Keratinocyte (primary cell): ENCODE results near the gene SACS.

Source experiments
- EZH2 ChIP-seq: IDR thresholded peaks from one replicate; pipeline ENCODE4 v1.6.1; 2012; ENCODE audit warnings: inconsistent platforms, mild to moderate bottlenecking, low read length, moderate library complexity
- TF ChIP-seq, protein P1 (sequence below), 3 experiments: IDR thresholded peaks in 1 of 3; conservative IDR thresholded peaks in 1 of 3; optimal IDR thresholded peaks in 1 of 3; 2 replicates in 2 of 3; 3 replicates in 1 of 3; pipeline versions ENCODE3 to v1.5.1; 2011; ENCODE audit warnings: low read length in 3 of 3, mild to moderate bottlenecking in 3 of 3, moderate library complexity in 2 of 3, control low read depth in 1 of 3, inconsistent platforms in 1 of 3; ENCODE audit not compliant: insufficient read depth in 2 of 3; ENCODE audit errors: extremely low read depth in 1 of 3

DNA sequence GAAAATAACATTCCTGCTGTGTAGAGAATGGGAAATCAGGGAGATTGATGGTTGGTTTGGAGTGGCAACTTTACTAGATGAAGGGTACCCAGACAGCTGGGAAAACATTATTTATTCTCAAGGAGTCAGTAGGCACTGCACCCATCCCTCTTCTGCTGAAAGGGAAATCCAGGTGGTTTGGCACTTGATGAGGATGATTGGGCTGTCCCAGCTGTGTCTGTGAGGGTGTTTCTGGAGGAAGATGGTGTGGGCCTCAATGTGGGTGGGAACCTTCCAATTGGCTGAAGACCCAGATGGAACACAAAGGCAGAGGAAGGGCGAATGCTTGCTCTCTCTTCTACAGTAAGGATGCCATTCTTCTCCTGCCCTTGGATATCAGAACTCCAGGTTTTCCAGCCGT, 10.4 kb upstream of the SACS start:
- TF ChIP-seq, protein P1, sequence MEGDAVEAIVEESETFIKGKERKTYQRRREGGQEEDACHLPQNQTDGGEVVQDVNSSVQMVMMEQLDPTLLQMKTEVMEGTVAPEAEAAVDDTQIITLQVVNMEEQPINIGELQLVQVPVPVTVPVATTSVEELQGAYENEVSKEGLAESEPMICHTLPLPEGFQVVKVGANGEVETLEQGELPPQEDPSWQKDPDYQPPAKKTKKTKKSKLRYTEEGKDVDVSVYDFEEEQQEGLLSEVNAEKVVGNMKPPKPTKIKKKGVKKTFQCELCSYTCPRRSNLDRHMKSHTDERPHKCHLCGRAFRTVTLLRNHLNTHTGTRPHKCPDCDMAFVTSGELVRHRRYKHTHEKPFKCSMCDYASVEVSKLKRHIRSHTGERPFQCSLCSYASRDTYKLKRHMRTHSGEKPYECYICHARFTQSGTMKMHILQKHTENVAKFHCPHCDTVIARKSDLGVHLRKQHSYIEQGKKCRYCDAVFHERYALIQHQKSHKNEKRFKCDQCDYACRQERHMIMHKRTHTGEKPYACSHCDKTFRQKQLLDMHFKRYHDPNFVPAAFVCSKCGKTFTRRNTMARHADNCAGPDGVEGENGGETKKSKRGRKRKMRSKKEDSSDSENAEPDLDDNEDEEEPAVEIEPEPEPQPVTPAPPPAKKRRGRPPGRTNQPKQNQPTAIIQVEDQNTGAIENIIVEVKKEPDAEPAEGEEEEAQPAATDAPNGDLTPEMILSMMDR (optimal IDR thresholded peaks at IDR 0.05 in 1 of 3, IDR thresholded peaks at IDR 0.05 in 1 of 3, conservative IDR thresholded peaks at IDR 0.05 in 1 of 3; ENCODE audit: extremely low read depth in 1 of 3, insufficient read depth in 2 of 3, low read length in 3 of 3) = no peak
- TF ChIP-seq EZH2 = no peak
